PC-3 (cell line): ENCODE measurements around the gene PPCDC. TPM values are rescaled to one million over a fixed set of nuclear protein-coding genes. Genes with fewer than 3 reads are reported as not detected.

ENCODE experiments used
- ATAC-seq: fragments of 200-7000 bp; cut with Tn5 transposase; 2 replicates; pipeline ENCODE4 v1.9.1; 2020; ENCODE audit warnings: mild to moderate bottlenecking, moderate library complexity
- BruUV-seq: library from RNA; stranded (reverse); fragments of 400-500 nt; replicated peaks from 2 replicates; lab custom pipeline; 2021; lab: Mats Ljungman, UMichigan
- CTCF ChIA-PET: fragments of 300-600 bp; sonication (Branson Sonifier 250); formaldehyde crosslinking; loops from one replicate; lab custom pipeline; 2022; ENCODE audit warnings: antibody characterized with exemption; lab: Charles Lee
- POLR2A ChIA-PET: fragments of 300-600 bp; sonication (Branson Sonifier 250); formaldehyde crosslinking; loops from one replicate; lab custom pipeline; 2022; ENCODE audit warnings: antibody characterized with exemption; ENCODE audit not compliant: unreplicated experiment; lab: Charles Lee
- DNase-seq: peaks from one replicate; pipeline ENCODE4 v3.0.0-alpha.2; 2015
- H2AFZ ChIP-seq: fragments of 300-600 bp; sonication (generic); 2 replicates; pipeline ENCODE4 v1.6.0; 2016; ENCODE audit warnings: antibody characterized with exemption, low read length
- H3F3A ChIP-seq: fragments of 300-600 bp; sonication (generic); one replicate; pipeline ENCODE4 v1.6.0; 2017; ENCODE audit warnings: antibody characterized with exemption, low read length, control low read depth, mild to moderate bottlenecking; ENCODE audit not compliant: unreplicated experiment
- H3K27ac ChIP-seq: fragments of 300-600 bp; sonication (generic); 2 replicates; pipeline ENCODE4 v1.5.1; 2016; ENCODE audit warnings: mild to moderate bottlenecking, low read length
- H3K27me3 ChIP-seq: fragments of 300-600 bp; sonication (generic); 2 replicates; pipeline ENCODE4 v1.6.1; 2016; ENCODE audit warnings: low read length, mixed read lengths
- H3K36me3 ChIP-seq: fragments of 300-600 bp; sonication (generic); 2 replicates; pipeline ENCODE4 v1.6.1; 2016; ENCODE audit warnings: low read depth, mixed run types, low read length, mixed read lengths
- H3K4me1 ChIP-seq: fragments of 300-600 bp; sonication (generic); 2 replicates; pipeline ENCODE4 v1.5.1; 2016; ENCODE audit warnings: low read length; ENCODE audit not compliant: insufficient read depth
- H3K4me2 ChIP-seq: fragments of 300-600 bp; sonication (generic); 2 replicates; pipeline ENCODE4 v1.6.0; 2016; ENCODE audit warnings: low read length
- H3K4me3 ChIP-seq: fragments of 300-600 bp; sonication (generic); 2 replicates; pipeline ENCODE4 v1.5.1; 2016; ENCODE audit warnings: mild to moderate bottlenecking, low read length, mixed read lengths
- H3K79me2 ChIP-seq: fragments of 300-600 bp; sonication (generic); 2 replicates; pipeline ENCODE4 v1.6.1; 2017; ENCODE audit warnings: low read length, mixed read lengths
- H3K9ac ChIP-seq: fragments of 300-600 bp; sonication (generic); 2 replicates; pipeline ENCODE4 v1.6.0; 2016; ENCODE audit warnings: mild to moderate bottlenecking, low read length
- H3K9me2 ChIP-seq: fragments of 300-600 bp; sonication (generic); replicated peaks from 2 replicates; pipeline ENCODE4 v1.6.1; 2016; ENCODE audit warnings: mixed run types, low read length, mixed read lengths
- H3K9me3 ChIP-seq: fragments of 300-600 bp; sonication (generic); 2 replicates; pipeline ENCODE4 v1.6.1; 2016; ENCODE audit warnings: low read length, mixed read lengths
- H4K20me1 ChIP-seq: fragments of 300-600 bp; sonication (generic); 2 replicates; pipeline ENCODE4 v1.6.1; 2016; ENCODE audit warnings: low read length, mixed read lengths
- EZH2 ChIP-seq: fragments of 300-600 bp; sonication (generic); IDR thresholded peaks from one replicate; pipeline ENCODE4 v1.6.1; 2017; ENCODE audit warnings: antibody characterized with exemption, mild to moderate bottlenecking, low read length; ENCODE audit not compliant: unreplicated experiment
- EZH2phosphoT487 ChIP-seq: fragments of 300-600 bp; sonication (generic); IDR thresholded peaks from 2 replicates; pipeline ENCODE4 v1.6.1; 2018; ENCODE audit warnings: mild to moderate bottlenecking, antibody characterized with exemption, low read length, borderline replicate concordance
- intact Hi-C: fragments of 100-400 bp; cut with micrococcal nuclease; formaldehyde crosslinking; loops from 2 replicates; pipeline ENCODE4 v1.9.0; 2023
- total RNA-seq: library from RNA; depleted of rRNA; stranded (reverse); fragments of >200 nt; gene quantifications from 2 replicates; pipeline ENCODE4 v1.2.3, GENCODE V29; 2014
- TF ChIP-seq, protein P1 (sequence below): fragments of 300-600 bp; sonication (generic); conservative IDR thresholded peaks from 2 replicates; pipeline ENCODE4 v1.5.1; 2017; ENCODE audit warnings: antibody characterized with exemption, low read depth, mild to moderate bottlenecking, low read length

PPCDC gene
- total RNA-seq, 1 experiment from 2014 or later = 31.5 TPM

GRCh38 chr15:74977599-74977998 is 45.8 kb upstream of the PPCDC start:
- H3K36me3 ChIP-seq = no peaks in the 10 kb centered on the region
- no peak overlapping the region for H3K4me2 ChIP-seq
- ChIA-PET POLR2A (no interaction called here), CTCF (no interaction called here)
- no peaks in the 10 kb centered on the region; the same call in 1 of the 2 replicates for H3K27me3 ChIP-seq
- BruUV-seq = no TSS peak
- H3K4me3 ChIP-seq = no peak overlapping the region
- H2AFZ ChIP-seq = no peak overlapping the region
- H3K9ac ChIP-seq = no peak overlapping the region
- no peaks in the 10 kb centered on the region for H3K9me2 ChIP-seq
- H4K20me1 ChIP-seq = no peaks in the 10 kb centered on the region
- no peak overlapping the region for H3K27ac ChIP-seq
- DNase-seq = no peak
- no peak for ATAC-seq
- H3K9me3 ChIP-seq = no peaks in the 10 kb centered on the region
- intact Hi-C loops = no loop called here
- no peaks in the 10 kb centered on the region for H3F3A ChIP-seq
- H3K4me1 ChIP-seq = peaks cover 7% of the 10 kb centered on the region; the same call in 1 of the 2 replicates
- TF ChIP-seq, protein P1, sequence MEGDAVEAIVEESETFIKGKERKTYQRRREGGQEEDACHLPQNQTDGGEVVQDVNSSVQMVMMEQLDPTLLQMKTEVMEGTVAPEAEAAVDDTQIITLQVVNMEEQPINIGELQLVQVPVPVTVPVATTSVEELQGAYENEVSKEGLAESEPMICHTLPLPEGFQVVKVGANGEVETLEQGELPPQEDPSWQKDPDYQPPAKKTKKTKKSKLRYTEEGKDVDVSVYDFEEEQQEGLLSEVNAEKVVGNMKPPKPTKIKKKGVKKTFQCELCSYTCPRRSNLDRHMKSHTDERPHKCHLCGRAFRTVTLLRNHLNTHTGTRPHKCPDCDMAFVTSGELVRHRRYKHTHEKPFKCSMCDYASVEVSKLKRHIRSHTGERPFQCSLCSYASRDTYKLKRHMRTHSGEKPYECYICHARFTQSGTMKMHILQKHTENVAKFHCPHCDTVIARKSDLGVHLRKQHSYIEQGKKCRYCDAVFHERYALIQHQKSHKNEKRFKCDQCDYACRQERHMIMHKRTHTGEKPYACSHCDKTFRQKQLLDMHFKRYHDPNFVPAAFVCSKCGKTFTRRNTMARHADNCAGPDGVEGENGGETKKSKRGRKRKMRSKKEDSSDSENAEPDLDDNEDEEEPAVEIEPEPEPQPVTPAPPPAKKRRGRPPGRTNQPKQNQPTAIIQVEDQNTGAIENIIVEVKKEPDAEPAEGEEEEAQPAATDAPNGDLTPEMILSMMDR = no peak
- TF ChIP-seq EZH2 = no peak
- TF ChIP-seq EZH2phosphoT487 = no peak
- H3K79me2 ChIP-seq = no peaks in the 10 kb centered on the region

DNA sequence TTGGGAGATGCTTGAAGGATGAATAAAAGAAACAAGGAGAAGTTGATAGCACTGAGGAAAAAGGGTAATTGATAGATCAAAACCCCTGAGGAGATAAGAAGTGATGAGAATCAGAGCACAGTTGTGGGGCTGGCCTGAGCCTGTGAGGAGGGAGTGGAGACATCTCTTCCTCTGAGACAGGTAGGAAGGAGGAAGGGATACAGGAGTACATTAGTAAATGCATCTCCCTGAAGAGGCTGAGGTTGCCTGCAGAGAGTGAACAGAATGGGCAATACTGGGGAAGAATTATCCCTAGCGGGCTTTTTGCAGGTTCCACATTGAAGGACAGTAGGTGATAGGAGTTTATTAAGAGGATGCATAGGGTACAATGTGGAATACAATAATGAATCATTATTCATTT is 45.3 kb upstream of the PPCDC start:
- BruUV-seq = no TSS peak
- H3K9ac ChIP-seq = no peak overlapping the region
- H4K20me1 ChIP-seq = no peaks in the 10 kb centered on the region
- no peak overlapping the region for H3K4me3 ChIP-seq
- no peaks in the 10 kb centered on the region for H3K9me2 ChIP-seq
- intact Hi-C loops = no loop called here
- ChIA-PET POLR2A (no interaction called here), CTCF (no interaction called here)
- H3K27me3 ChIP-seq = no peaks in the 10 kb centered on the region; the same call in 1 of the 2 replicates
- H3K79me2 ChIP-seq = no peaks in the 10 kb centered on the region
- DNase-seq (no peak), ATAC-seq (no peak)
- TF ChIP-seq, protein P1 = no peak
- TF ChIP-seq EZH2phosphoT487 = no peak
- TF ChIP-seq EZH2 = no peak
- H3K36me3 ChIP-seq = no peaks in the 10 kb centered on the region
- no peak overlapping the region for H3K4me2 ChIP-seq
- no peaks in the 10 kb centered on the region for H3K9me3 ChIP-seq
- no peak overlapping the region for H3K27ac ChIP-seq
- H2AFZ ChIP-seq = no peak overlapping the region
- H3F3A ChIP-seq = no peaks in the 10 kb centered on the region
- peaks cover 7% of the 10 kb centered on the region; the same call in 1 of the 2 replicates for H3K4me1 ChIP-seq

DNA sequence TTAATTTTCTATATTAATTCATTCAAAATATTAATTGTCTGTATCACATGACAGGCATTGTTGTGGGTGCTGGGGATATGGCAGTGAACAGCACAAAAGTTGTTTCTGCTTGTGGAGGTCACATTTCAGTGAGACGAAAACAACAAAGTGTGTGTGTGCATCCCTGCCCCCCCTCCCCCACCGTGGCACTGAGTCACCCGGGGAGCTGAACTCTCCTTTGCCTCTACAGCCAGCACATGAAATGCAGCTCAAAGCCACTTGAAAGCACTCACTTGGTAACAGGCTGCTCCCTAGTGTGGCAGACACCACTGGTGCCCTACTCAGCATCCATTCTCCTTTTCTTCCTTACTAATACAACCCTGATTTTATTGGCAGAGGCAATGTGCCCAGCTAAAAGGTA is 44.9 kb upstream of the PPCDC start:
- Histone ChIP-seq H3K9ac (no peak overlapping the region), H3K79me2 (no peaks in the 10 kb centered on the region), H3K27ac (no peak overlapping the region), H3F3A (no peaks in the 10 kb centered on the region), H3K27me3 (no peaks in the 10 kb centered on the region), H3K9me3 (no peaks in the 10 kb centered on the region), H3K4me1 (peaks cover 8% of the 10 kb centered on the region; the same call in 1 of the 2 replicates), H4K20me1 (no peaks in the 10 kb centered on the region), H3K36me3 (no peaks in the 10 kb centered on the region), H3K4me2 (no peak overlapping the region), H3K9me2 (no peaks in the 10 kb centered on the region), H3K4me3 (no peak overlapping the region), H2AFZ (no peak overlapping the region; the same call in 1 of the 2 replicates)
- no TSS peak for BruUV-seq
- intact Hi-C loops = no loop called here
- TF ChIP-seq, protein P1 = no peak
- no peak for TF ChIP-seq EZH2
- no peak for TF ChIP-seq EZH2phosphoT487
- peak; percentile 50; the same call in 1 of the 2 replicates for ATAC-seq
- ChIA-PET POLR2A (no interaction called here), CTCF (interaction anchor here (0.6 kb wide), 1 partner anchor 12 kb away, joined by 5 read pairs; no protein-coding TSS in a partner anchor)
- DNase-seq = peak; percentile 40
